Measurements from ENCODE around the gene RPS25. TPM values are rescaled to one million over a fixed set of nuclear protein-coding genes. Genes with fewer than 3 reads are reported as not detected.

Gene RPS25
- total and polyA plus RNA-seq, 9 of the 15 experiments (the other 6 are each of a cell fraction or from before 2014, with no cell fraction given) = 1,553 to 5,486 (median 2,471) TPM

GRCh38 chr11:119030329-119031047 is 12.3 kb upstream of the RPS25 start, which contains the start of gene SLC37A4 (continued):
- TF ChIP-seq TAF1 (IDR thresholded peaks at IDR 0.05; ENCODE audit: control insufficient read depth, extremely low read depth, insufficient read depth, low read length, severe bottlenecking) (peak; percentile 54), RFX7 (CRISPR knock-in tag; IDR thresholded peaks at IDR 0.05) (no peak), USF2 (CRISPR knock-in tag; IDR thresholded peaks at IDR 0.05) (peak; percentile 76), SP1 (CRISPR knock-in tag; IDR thresholded peaks at IDR 0.05) (peak; percentile 95), NR2C2 (CRISPR knock-in tag; IDR thresholded peaks at IDR 0.05) (no peak; the same call in 1 of the 2 replicates), NR2C2 (tag; IDR thresholded peaks at IDR 0.05) (peak; percentile 71), HMGXB4 (CRISPR knock-in tag; IDR thresholded peaks at IDR 0.05) (no peak; the same call in 1 of the 2 replicates), ZKSCAN1 (IDR thresholded peaks at IDR 0.05; ENCODE audit: low read depth, low read length) (peak; percentile 65; the same call in 1 of the 2 replicates), GMEB1 (CRISPR knock-in tag; IDR thresholded peaks at IDR 0.05) (peak; percentile 81), KAT7 (CRISPR knock-in tag; IDR thresholded peaks at IDR 0.05; ENCODE audit: borderline replicate concordance) (peak; percentile 90; the same call in 1 of the 2 replicates), RBM25 (IDR thresholded peaks at IDR 0.05; ENCODE audit: low read depth, low read length, severe bottlenecking) (no peak), MEIS2 (IDR thresholded peaks at IDR 0.05; ENCODE audit: partially characterized antibody) (peak; percentile 85), NCOA2 (IDR thresholded peaks at IDR 0.05; ENCODE audit: partially characterized antibody in 2 of 2) (no peak), XRCC5 (IDR thresholded peaks at IDR 0.05; ENCODE audit: low read depth, low read length) (peak; percentile 92; the same call in 1 of the 2 replicates), CTBP1 (IDR thresholded peaks at IDR 0.05; ENCODE audit: borderline replicate concordance) (peak; percentile 84), VEZF1 (CRISPR knock-in tag; IDR thresholded peaks at IDR 0.05) (peak; percentile 89), ZNF592 (IDR thresholded peaks at IDR 0.05) (no peak; the same call in none of the 2 replicates)

Measured in K562 (cell line).